Left ventricle myocardium inferior (tissue), 1 donor: ENCODE data around the gene TSPAN10. TPM values are rescaled to one million over a fixed set of nuclear protein-coding genes. Genes with fewer than 3 reads are reported as not detected.

Experiments
- DNase-seq: peaks from one replicate; pipeline ENCODE4 v3.0.0-alpha.2; 2020
- H3K27ac ChIP-seq: fragments of 200-600 bp; replicated peaks from 2 replicates; pipeline ENCODE4 v1.8.0; 2021
- H3K27me3 ChIP-seq: fragments of 200-600 bp; 2 replicates; pipeline ENCODE4 v1.8.0; 2021; ENCODE audit warnings: low read depth
- H3K36me3 ChIP-seq: fragments of 200-600 bp; 2 replicates; pipeline ENCODE4 v1.8.0; 2021
- H3K4me1 ChIP-seq: fragments of 200-600 bp; 2 replicates; pipeline ENCODE4 v1.8.0; 2021
- H3K4me3 ChIP-seq: fragments of 200-600 bp; 2 replicates; pipeline ENCODE4 v1.8.0; 2021; ENCODE audit warnings: mild to moderate bottlenecking, moderate library complexity
- H3K9me3 ChIP-seq: fragments of 200-600 bp; replicated peaks from 2 replicates; pipeline ENCODE4 v1.8.0; 2021
- CTCF ChIP-seq: fragments of 200-600 bp; IDR thresholded peaks from 2 replicates; pipeline ENCODE4 v1.8.0; 2021; ENCODE audit warnings: antibody characterized with exemption, mild to moderate bottlenecking, borderline replicate concordance
- intact Hi-C: fragments of 100-400 bp; cut with micrococcal nuclease; formaldehyde crosslinking; loops from one replicate; pipeline ENCODE4 v1.11.0; 2022
- total RNA-seq: library from RNA; stranded (reverse); fragmentation: NEBNext Ultra II Directional; extraction: Animal tissue kit (Norgen Biotek cat#: 25700); gene quantifications from one replicate; pipeline ENCODE4 v1.2.1, GENCODE V29; 2021
- donor health status: DM: no; HTN: yes; CAD: no; lungs with severe emphysema.

TSPAN10 gene
- total RNA-seq, 1 donor from 2014 or later = 0.30 TPM

- H3K4me3 ChIP-seq = no peak overlapping the region
- DNase-seq = no peak
- no peak for TF ChIP-seq CTCF
- no peaks in the 10 kb centered on the region for H3K36me3 ChIP-seq
- peaks cover 4% of the 10 kb centered on the region for H3K4me1 ChIP-seq
- H3K27me3 ChIP-seq = peaks cover 75% of the 10 kb centered on the region
- no peaks in the 10 kb centered on the region for H3K9me3 ChIP-seq
- intact Hi-C loops = no loop called here
- no peak overlapping the region for H3K27ac ChIP-seq
These were observed 14.7 kb downstream of the TSPAN10 start for GRCh38 chr17:81651692-81652091.

- Histone ChIP-seq H3K4me3 (no peak overlapping the region), H3K4me1 (peaks cover 10% of the 10 kb centered on the region), H3K9me3 (no peaks in the 10 kb centered on the region), H3K27ac (no peak overlapping the region), H3K27me3 (peaks cover 61% of the 10 kb centered on the region), H3K36me3 (no peaks in the 10 kb centered on the region)
- DNase-seq = no peak
- intact Hi-C loops = no loop called here
- no peak for TF ChIP-seq CTCF
These were observed 16.1 kb downstream of the TSPAN10 start for GRCh38 chr17:81652906-81653771.

GRCh38 chr17:81655378-81656117, 18.6 kb downstream of the TSPAN10 start:
- Histone ChIP-seq H3K27ac (no peak overlapping the region), H3K4me3 (no peak overlapping the region), H3K27me3 (peaks cover 37% of the 10 kb centered on the region), H3K36me3 (no peaks in the 10 kb centered on the region), H3K9me3 (no peaks in the 10 kb centered on the region), H3K4me1 (peaks cover 10% of the 10 kb centered on the region)
- DNase-seq = no peak
- TF ChIP-seq CTCF = no peak
- intact Hi-C loops = no loop called here

- DNase-seq = no peak
- Histone ChIP-seq H3K9me3 (no peaks in the 10 kb centered on the region), H3K27me3 (peaks cover 30% of the 10 kb centered on the region), H3K4me3 (no peak within 1 kb of the TSS), H3K4me1 (peaks cover 10% of the 10 kb centered on the region), H3K27ac (no peak within 1 kb of the TSS), H3K36me3 (no peaks in the 10 kb centered on the region)
- intact Hi-C loops = no loop called here
- TF ChIP-seq CTCF = no peak
These were observed 19.2 kb downstream of the TSPAN10 start, which contains the start of gene PDE6G for GRCh38 chr17:81656118-81656743. PDE6G (minus strand) TSS chr17:81656542; CDS start chr17:81653305, 3,237 bp downstream.

GRCh38 chr17:81656835-81657234, 19.8 kb downstream of the TSPAN10 start:
- Histone ChIP-seq H3K4me3 (no peak overlapping the region), H3K27ac (no peak overlapping the region), H3K4me1 (peaks cover 10% of the 10 kb centered on the region), H3K9me3 (no peaks in the 10 kb centered on the region), H3K36me3 (no peaks in the 10 kb centered on the region), H3K27me3 (peaks cover 24% of the 10 kb centered on the region)
- intact Hi-C loops = no loop called here
- no peak for DNase-seq
- no peak for TF ChIP-seq CTCF
